ENCODE results near the gene CISH.

The CISH gene

DNA sequence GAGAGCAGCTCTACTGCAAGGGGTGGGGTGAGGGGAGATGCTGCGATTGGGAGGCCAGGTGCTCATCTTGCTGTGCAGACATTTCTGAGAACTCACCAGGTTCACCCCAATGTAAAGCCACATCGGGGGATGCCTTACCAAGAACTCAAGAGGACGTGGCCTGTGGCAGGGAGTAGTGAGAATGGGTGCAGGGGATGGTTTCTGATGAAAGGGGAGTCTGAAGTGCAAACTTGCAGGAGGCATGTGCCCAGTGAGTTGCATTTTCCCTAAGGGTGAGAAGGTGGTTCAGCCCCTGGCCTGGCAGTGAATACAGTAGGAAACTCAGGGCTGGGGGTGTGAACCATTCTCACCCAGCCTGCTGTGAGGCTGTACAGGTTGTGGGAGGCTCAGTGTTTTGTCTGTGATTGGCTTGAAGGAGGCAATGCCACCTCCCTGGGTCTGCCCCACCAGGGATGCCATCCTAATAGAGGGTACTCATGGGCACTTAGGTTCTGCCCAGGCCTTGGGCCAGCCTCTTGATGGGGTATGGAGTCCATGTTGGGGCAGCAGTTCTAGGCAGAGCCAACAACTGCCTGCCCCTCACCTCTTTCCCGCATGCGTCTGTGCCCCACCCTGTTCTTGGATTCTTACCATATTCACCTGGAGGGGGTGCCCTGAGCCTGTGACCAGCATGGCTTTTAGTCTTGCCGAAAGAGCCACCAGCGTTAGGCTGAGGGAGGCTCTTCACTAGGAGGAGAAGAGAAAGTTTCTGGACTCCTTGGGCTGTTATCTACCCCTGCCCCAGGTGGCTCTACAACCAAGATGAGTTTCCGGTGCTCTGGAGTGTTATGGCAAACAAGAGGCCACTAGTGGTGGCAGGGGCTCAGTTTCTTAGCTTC, 37.8 kb downstream of the CISH start:
- ATAC-seq, result no peak

DNA sequence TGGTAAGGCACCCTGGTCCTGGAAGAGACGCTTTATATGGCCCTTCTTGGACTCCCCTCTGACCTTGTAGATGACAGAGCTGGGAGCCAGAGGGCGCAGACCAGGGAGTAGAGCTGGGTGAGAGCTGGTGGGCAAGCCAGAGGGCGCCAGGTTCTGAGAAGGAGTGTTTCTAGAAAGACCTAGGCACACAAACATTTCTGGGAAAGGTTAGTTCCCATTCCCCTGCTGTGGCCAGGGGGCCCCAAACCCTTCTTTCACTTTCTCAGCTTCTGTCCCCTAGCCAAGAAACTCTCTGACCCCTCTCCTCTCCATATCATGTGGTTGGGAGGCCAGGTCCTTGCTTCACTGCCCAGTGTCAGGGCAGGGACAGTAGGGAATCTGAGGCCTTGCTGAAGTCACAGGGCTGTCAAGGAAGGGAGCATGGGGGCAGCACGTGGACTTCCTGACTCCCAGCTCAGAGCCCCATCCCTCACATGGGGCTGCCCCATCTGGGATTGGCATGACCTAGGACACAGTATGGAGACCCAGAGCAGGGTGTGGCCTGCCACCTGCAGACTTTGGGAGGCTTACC, 38.7 kb downstream of the CISH start:
- ATAC-seq, result no peak
- no peak for TF ChIP-seq ZFP30 (CRISPR knock-in tag; IDR thresholded peaks at IDR 0.05)
- TF ChIP-seq ZC3H10 (CRISPR knock-in tag; IDR thresholded peaks at IDR 0.05), result no peak
- TF ChIP-seq PPARA (CRISPR knock-in tag; IDR thresholded peaks at IDR 0.05; ENCODE audit: borderline replicate concordance), result no peak
- no peak for TF ChIP-seq ZNF70 (CRISPR knock-in tag; IDR thresholded peaks at IDR 0.05)
- no peak for TF ChIP-seq TCF4 (CRISPR knock-in tag; IDR thresholded peaks at IDR 0.05; ENCODE audit: borderline replicate concordance)
- no peak for TF ChIP-seq GLIS3 (CRISPR knock-in tag; IDR thresholded peaks at IDR 0.05)
- no peak for TF ChIP-seq BACH2 (CRISPR knock-in tag; IDR thresholded peaks at IDR 0.05; ENCODE audit: borderline replicate concordance)
- TF ChIP-seq OSR1 (CRISPR knock-in tag; IDR thresholded peaks at IDR 0.05), result no peak
- TF ChIP-seq, protein P1, sequence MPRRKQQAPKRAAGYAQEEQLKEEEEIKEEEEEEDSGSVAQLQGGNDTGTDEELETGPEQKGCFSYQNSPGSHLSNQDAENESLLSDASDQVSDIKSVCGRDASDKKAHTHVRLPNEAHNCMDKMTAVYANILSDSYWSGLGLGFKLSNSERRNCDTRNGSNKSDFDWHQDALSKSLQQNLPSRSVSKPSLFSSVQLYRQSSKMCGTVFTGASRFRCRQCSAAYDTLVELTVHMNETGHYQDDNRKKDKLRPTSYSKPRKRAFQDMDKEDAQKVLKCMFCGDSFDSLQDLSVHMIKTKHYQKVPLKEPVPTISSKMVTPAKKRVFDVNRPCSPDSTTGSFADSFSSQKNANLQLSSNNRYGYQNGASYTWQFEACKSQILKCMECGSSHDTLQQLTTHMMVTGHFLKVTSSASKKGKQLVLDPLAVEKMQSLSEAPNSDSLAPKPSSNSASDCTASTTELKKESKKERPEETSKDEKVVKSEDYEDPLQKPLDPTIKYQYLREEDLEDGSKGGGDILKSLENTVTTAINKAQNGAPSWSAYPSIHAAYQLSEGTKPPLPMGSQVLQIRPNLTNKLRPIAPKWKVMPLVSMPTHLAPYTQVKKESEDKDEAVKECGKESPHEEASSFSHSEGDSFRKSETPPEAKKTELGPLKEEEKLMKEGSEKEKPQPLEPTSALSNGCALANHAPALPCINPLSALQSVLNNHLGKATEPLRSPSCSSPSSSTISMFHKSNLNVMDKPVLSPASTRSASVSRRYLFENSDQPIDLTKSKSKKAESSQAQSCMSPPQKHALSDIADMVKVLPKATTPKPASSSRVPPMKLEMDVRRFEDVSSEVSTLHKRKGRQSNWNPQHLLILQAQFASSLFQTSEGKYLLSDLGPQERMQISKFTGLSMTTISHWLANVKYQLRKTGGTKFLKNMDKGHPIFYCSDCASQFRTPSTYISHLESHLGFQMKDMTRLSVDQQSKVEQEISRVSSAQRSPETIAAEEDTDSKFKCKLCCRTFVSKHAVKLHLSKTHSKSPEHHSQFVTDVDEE (CRISPR knock-in tag; IDR thresholded peaks at IDR 0.05), result no peak
- no peak for TF ChIP-seq ESRRG (CRISPR knock-in tag; IDR thresholded peaks at IDR 0.05)

More for the DNA sequence above, 37.8 kb downstream of the CISH start:
- no peak for TF ChIP-seq ZFP30 (CRISPR knock-in tag; IDR thresholded peaks at IDR 0.05)
- TF ChIP-seq GLIS3 (CRISPR knock-in tag; IDR thresholded peaks at IDR 0.05), result no peak
- no peak for TF ChIP-seq TOX (CRISPR knock-in tag; IDR thresholded peaks at IDR 0.05; ENCODE audit: borderline replicate concordance)
- no peak for TF ChIP-seq TCF4 (CRISPR knock-in tag; IDR thresholded peaks at IDR 0.05; ENCODE audit: borderline replicate concordance)
- TF ChIP-seq OSR1 (CRISPR knock-in tag; IDR thresholded peaks at IDR 0.05), result no peak
- no peak for TF ChIP-seq ZNF565 (CRISPR knock-in tag; conservative IDR thresholded peaks at IDR 0.05; ENCODE audit: low read depth)
- TF ChIP-seq SNAI2 (CRISPR knock-in tag; IDR thresholded peaks at IDR 0.05), result no peak

DNA sequence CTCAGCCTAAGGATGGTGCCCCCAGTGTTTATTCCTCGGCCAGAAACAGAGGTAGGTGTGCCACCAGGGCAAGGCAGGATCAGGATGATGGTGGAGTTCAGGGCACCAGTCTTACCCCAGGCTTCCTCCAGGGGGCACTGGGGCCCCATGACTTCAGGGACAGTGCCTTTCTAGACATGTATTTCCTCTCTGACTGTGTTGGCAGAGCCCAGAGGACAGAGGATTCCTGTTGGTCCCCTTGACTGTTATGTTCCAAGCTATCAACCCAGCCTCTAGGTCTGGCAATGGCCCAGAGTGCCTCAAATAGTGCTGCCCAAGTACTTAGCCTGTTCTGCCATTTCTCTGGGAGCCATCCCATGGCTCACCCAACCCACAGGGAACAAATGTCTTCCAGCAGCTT, 39.4 kb downstream of the CISH start:
- no peak for TF ChIP-seq ARNTL (CRISPR knock-in tag; IDR thresholded peaks at IDR 0.05; ENCODE audit: borderline replicate concordance, low read depth)
- TF ChIP-seq, protein P2, sequence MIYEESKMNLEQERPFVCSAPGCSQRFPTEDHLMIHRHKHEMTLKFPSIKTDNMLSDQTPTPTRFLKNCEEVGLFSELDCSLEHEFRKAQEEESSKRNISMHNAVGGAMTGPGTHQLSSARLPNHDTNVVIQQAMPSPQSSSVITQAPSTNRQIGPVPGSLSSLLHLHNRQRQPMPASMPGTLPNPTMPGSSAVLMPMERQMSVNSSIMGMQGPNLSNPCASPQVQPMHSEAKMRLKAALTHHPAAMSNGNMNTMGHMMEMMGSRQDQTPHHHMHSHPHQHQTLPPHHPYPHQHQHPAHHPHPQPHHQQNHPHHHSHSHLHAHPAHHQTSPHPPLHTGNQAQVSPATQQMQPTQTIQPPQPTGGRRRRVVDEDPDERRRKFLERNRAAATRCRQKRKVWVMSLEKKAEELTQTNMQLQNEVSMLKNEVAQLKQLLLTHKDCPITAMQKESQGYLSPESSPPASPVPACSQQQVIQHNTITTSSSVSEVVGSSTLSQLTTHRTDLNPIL (CRISPR knock-in tag; IDR thresholded peaks at IDR 0.05; ENCODE audit: low read depth), result no peak
- TF ChIP-seq ZFP30 (CRISPR knock-in tag; IDR thresholded peaks at IDR 0.05), result peak; percentile 87
- ATAC-seq, result peak; percentile 32

DNA sequence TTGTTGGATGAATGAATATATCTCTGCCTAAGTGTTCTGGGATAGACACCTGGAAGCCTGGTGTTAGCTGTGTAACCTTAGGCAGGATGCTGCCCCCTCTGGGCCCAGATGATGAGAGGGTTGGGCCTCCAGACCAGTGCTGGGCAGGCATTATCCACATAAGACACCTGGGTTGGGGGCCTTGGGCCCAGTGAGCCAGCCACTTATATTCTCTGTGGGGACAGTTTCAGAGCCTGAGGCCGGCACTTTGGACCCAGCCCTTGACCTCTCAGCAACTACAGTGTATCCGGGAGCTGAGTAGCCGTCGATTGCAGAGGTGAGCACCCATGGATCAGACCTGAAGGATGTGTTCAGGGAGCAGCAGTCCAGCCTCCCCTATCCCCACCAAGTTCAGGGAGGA, 40.1 kb downstream of the CISH start:
- ATAC-seq, result no peak
- TF ChIP-seq CSDC2 (CRISPR knock-in tag; IDR thresholded peaks at IDR 0.05) (no peak), BACH2 (CRISPR knock-in tag; IDR thresholded peaks at IDR 0.05; ENCODE audit: borderline replicate concordance) (no peak), PPARA (CRISPR knock-in tag; IDR thresholded peaks at IDR 0.05; ENCODE audit: borderline replicate concordance) (no peak), TCF4 (CRISPR knock-in tag; IDR thresholded peaks at IDR 0.05; ENCODE audit: borderline replicate concordance) (no peak), ZFP3 (CRISPR knock-in tag; IDR thresholded peaks at IDR 0.05) (no peak), ESRRG (CRISPR knock-in tag; IDR thresholded peaks at IDR 0.05) (no peak), OSR1 (CRISPR knock-in tag; IDR thresholded peaks at IDR 0.05) (no peak), ISL1 (CRISPR knock-in tag; IDR thresholded peaks at IDR 0.05) (no peak), ARNTL (CRISPR knock-in tag; IDR thresholded peaks at IDR 0.05; ENCODE audit: borderline replicate concordance, low read depth) (no peak), ZNF565 (CRISPR knock-in tag; conservative IDR thresholded peaks at IDR 0.05; ENCODE audit: low read depth) (no peak), ZNF8 (CRISPR knock-in tag; IDR thresholded peaks at IDR 0.05) (no peak), ZNF70 (CRISPR knock-in tag; IDR thresholded peaks at IDR 0.05) (no peak), TOX (CRISPR knock-in tag; IDR thresholded peaks at IDR 0.05; ENCODE audit: borderline replicate concordance) (no peak), SNAI2 (CRISPR knock-in tag; IDR thresholded peaks at IDR 0.05) (no peak)
- TF ChIP-seq, protein P2 (CRISPR knock-in tag; IDR thresholded peaks at IDR 0.05; ENCODE audit: low read depth), result no peak
- TF ChIP-seq, protein P3, sequence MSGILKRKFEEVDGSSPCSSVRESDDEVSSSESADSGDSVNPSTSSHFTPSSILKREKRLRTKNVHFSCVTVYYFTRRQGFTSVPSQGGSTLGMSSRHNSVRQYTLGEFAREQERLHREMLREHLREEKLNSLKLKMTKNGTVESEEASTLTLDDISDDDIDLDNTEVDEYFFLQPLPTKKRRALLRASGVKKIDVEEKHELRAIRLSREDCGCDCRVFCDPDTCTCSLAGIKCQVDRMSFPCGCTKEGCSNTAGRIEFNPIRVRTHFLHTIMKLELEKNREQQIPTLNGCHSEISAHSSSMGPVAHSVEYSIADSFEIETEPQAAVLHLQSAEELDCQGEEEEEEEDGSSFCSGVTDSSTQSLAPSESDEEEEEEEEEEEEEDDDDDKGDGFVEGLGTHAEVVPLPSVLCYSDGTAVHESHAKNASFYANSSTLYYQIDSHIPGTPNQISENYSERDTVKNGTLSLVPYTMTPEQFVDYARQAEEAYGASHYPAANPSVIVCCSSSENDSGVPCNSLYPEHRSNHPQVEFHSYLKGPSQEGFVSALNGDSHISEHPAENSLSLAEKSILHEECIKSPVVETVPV (CRISPR knock-in tag; IDR thresholded peaks at IDR 0.05), result no peak
- TF ChIP-seq, protein P4, sequence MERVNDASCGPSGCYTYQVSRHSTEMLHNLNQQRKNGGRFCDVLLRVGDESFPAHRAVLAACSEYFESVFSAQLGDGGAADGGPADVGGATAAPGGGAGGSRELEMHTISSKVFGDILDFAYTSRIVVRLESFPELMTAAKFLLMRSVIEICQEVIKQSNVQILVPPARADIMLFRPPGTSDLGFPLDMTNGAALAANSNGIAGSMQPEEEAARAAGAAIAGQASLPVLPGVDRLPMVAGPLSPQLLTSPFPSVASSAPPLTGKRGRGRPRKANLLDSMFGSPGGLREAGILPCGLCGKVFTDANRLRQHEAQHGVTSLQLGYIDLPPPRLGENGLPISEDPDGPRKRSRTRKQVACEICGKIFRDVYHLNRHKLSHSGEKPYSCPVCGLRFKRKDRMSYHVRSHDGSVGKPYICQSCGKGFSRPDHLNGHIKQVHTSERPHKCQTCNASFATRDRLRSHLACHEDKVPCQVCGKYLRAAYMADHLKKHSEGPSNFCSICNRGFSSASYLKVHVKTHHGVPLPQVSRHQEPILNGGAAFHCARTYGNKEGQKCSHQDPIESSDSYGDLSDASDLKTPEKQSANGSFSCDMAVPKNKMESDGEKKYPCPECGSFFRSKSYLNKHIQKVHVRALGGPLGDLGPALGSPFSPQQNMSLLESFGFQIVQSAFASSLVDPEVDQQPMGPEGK (CRISPR knock-in tag; IDR thresholded peaks at IDR 0.05; ENCODE audit: borderline replicate concordance), result no peak
